ENCODE data around the gene SESN1. TPM values are rescaled to one million over a fixed set of nuclear protein-coding genes. Genes with fewer than 3 reads are reported as not detected.
A peak's percentile ranks its signal among the peaks of the same experiment; 100 is the strongest.

Gene SESN1
- total RNA-seq, 4 donors from 2014 or later: 50.8 to 80.5 (median 78.0) TPM

DNA sequence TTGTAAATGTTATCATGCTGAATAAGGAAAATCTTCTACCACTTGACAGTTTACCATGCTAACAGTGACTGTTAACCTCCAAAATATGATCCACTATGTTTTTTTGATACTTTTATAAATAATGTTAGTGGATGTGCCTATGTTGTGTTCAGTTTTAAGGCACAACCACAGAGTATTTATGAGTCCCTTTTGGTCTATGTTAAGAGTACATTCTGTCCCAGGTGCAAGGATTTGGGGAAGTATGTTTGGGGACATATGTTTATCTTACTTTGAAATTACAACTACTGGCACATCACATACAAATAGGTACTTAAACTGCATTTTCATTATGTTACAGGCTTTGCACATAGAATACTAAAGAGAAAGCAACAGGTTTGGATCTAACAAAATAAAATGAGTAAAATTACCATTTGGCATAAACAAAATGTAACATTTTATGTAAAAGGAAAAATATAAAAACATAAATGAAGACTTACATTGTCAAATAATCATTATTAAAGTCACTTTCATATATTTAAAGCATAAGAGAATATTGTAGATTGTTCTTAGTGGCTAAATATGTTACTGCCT, 71.2 kb downstream of the SESN1 start:
- no peak overlapping the region for H3K4me3 ChIP-seq
- TF ChIP-seq POLR2A (IDR thresholded peaks at IDR 0.05) (no peak), POLR2AphosphoS5 (IDR thresholded peaks at IDR 0.05) (no peak), EP300 (IDR thresholded peaks at IDR 0.05) (no peak)
- TF ChIP-seq, protein P1, sequence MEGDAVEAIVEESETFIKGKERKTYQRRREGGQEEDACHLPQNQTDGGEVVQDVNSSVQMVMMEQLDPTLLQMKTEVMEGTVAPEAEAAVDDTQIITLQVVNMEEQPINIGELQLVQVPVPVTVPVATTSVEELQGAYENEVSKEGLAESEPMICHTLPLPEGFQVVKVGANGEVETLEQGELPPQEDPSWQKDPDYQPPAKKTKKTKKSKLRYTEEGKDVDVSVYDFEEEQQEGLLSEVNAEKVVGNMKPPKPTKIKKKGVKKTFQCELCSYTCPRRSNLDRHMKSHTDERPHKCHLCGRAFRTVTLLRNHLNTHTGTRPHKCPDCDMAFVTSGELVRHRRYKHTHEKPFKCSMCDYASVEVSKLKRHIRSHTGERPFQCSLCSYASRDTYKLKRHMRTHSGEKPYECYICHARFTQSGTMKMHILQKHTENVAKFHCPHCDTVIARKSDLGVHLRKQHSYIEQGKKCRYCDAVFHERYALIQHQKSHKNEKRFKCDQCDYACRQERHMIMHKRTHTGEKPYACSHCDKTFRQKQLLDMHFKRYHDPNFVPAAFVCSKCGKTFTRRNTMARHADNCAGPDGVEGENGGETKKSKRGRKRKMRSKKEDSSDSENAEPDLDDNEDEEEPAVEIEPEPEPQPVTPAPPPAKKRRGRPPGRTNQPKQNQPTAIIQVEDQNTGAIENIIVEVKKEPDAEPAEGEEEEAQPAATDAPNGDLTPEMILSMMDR (IDR thresholded peaks at IDR 0.05): no peak
- peaks cover 3 to 27% (median 3%) of the 10 kb centered on the region in 3 donors for H3K4me1 ChIP-seq
- no peaks in the 10 kb centered on the region for H3K9me3 ChIP-seq
- no peaks in the 10 kb centered on the region for H3K27me3 ChIP-seq
- no peaks in the 10 kb centered on the region for H3K36me3 ChIP-seq
- peak overlapping the region in 1 of 4 donors; percentile 4 for H3K27ac ChIP-seq
- no peak for ATAC-seq

GRCh38 chr6:109021870-109022269, 72.8 kb downstream of the SESN1 start:
- Histone ChIP-seq H3K36me3 (no peaks in the 10 kb centered on the region), H3K4me1 (peaks cover 3 to 27% (median 3%) of the 10 kb centered on the region in 3 donors), H3K9me3 (no peaks in the 10 kb centered on the region), H3K27me3 (no peaks in the 10 kb centered on the region), H3K27ac (no peak overlapping the region), H3K4me3 (no peak overlapping the region)
- 100% methylated on average over 1 of the region's 1 CpG; no CpG with 5 or more reads in 1 of the 2 donors for WGBS, 2 donors (ENCODE audit: low coverage in 1 of 2)
- no peak for ATAC-seq
- no peak for TF ChIP-seq POLR2A (IDR thresholded peaks at IDR 0.05)
- TF ChIP-seq EP300 (IDR thresholded peaks at IDR 0.05): no peak
- TF ChIP-seq, protein P1 (IDR thresholded peaks at IDR 0.05): no peak
- TF ChIP-seq POLR2AphosphoS5 (IDR thresholded peaks at IDR 0.05): no peak

DNA sequence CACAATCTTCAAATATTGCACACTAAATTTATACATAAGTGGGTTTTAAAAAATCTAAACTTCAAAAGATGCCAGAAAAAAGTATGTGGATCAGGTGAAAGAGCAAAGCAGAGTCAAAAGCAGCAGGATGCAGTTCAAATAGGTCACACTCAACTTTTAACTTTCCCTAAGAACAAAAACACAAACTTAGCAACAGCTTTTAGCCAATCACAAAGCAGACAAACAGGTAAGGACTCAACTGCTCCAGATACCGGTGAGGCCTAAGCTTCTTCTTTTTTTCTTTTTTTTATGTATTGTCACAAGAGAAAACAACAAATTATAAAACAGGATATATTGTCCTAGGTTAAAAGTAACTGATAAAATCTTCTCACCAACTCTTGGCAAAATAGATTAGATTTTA, 74.7 kb downstream of the SESN1 start:
- no peak overlapping the region for H3K4me3 ChIP-seq
- peaks cover 3 to 37% (median 8%) of the 10 kb centered on the region in 3 donors for H3K4me1 ChIP-seq
- no peaks in the 10 kb centered on the region for H3K36me3 ChIP-seq
- H3K9me3 ChIP-seq: no peaks in the 10 kb centered on the region
- TF ChIP-seq EP300 (IDR thresholded peaks at IDR 0.05): no peak
- TF ChIP-seq POLR2A (IDR thresholded peaks at IDR 0.05): no peak
- TF ChIP-seq, protein P1 (IDR thresholded peaks at IDR 0.05): no peak
- no peak for TF ChIP-seq POLR2AphosphoS5 (IDR thresholded peaks at IDR 0.05)
- WGBS, 2 donors (ENCODE audit: low coverage in 1 of 2): 74 to 88% methylated on average over 1 of the region's 1 CpG
- no peak for ATAC-seq
- no peak overlapping the region for H3K27ac ChIP-seq
- no peaks in the 10 kb centered on the region for H3K27me3 ChIP-seq

- no peaks in the 10 kb centered on the region for H3K36me3 ChIP-seq
- H3K27ac ChIP-seq: peak overlapping the region in 2 of 4 donors; percentile 24 to 26
- TF ChIP-seq, protein P1 (IDR thresholded peaks at IDR 0.05): no peak
- TF ChIP-seq EP300 (IDR thresholded peaks at IDR 0.05) (no peak), POLR2AphosphoS5 (IDR thresholded peaks at IDR 0.05) (no peak), POLR2A (IDR thresholded peaks at IDR 0.05) (no peak)
- H3K27me3 ChIP-seq: no peaks in the 10 kb centered on the region
- H3K4me3 ChIP-seq: no peak overlapping the region
- no peaks in the 10 kb centered on the region for H3K9me3 ChIP-seq
- ATAC-seq: no peak
- H3K4me1 ChIP-seq: peaks cover 0 to 49% (median 10%) of the 10 kb centered on the region in 3 donors
Observed at GRCh38 chr6:109015176-109015575, 79.5 kb downstream of the SESN1 start.

DNA sequence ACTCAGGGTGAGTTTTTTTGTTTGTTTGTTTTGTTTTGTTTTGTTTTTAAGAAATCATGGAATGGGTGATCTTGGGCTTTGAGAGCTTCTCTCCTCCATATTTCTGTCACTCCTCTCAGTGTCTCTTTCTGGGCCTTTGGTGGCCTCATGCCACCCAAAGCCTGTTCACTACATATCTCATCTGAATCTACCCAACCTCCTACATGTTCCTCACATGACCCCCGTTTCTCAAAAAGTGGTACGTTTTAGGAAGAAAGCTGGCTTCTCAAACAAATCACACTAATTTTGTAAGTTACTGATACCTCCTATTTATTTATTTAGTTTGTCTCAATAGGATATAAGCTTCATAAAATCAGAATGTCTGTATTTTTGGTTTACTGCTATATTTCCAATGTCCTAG, 80.0 kb downstream of the SESN1 start:
- TF ChIP-seq, protein P1 (IDR thresholded peaks at IDR 0.05): no peak
- TF ChIP-seq POLR2A (IDR thresholded peaks at IDR 0.05) (no peak), POLR2AphosphoS5 (IDR thresholded peaks at IDR 0.05) (no peak), EP300 (IDR thresholded peaks at IDR 0.05) (no peak)
- no peak for ATAC-seq
- WGBS, 2 donors (ENCODE audit: low coverage in 1 of 2): 76 to 82% methylated on average over 2 of the region's 2 CpGs
- no peak overlapping the region for H3K4me3 ChIP-seq
- no peaks in the 10 kb centered on the region for H3K27me3 ChIP-seq
- peak overlapping the region in 2 of 4 donors; percentile 24 to 26 for H3K27ac ChIP-seq
- no peaks in the 10 kb centered on the region for H3K9me3 ChIP-seq
- no peaks in the 10 kb centered on the region for H3K36me3 ChIP-seq
- H3K4me1 ChIP-seq: peaks cover 0 to 47% (median 10%) of the 10 kb centered on the region in 3 donors
